Mesendoderm (in vitro differentiated cells): Measurements from ENCODE around the gene RASSF6.

Source experiments
- DNase-seq: peaks from one replicate; pipeline ENCODE4 v3.0.0; 2013
- H2AK5ac ChIP-seq: 2 replicates; pipeline ENCODE4 v1.6.1; 2013; ENCODE audit warnings: low read length, inconsistent platforms
- H2BK120ac ChIP-seq: 2 replicates; pipeline ENCODE4 v1.6.1; 2013; ENCODE audit warnings: low read depth, mild to moderate bottlenecking, low read length, moderate library complexity, mixed read lengths
- H2BK15ac ChIP-seq: replicated peaks from 2 replicates; pipeline ENCODE4 v1.6.1; 2013; ENCODE audit warnings: low read depth, mild to moderate bottlenecking, moderate library complexity
- H2BK5ac ChIP-seq: 2 replicates; pipeline ENCODE4 v1.6.1; 2013; ENCODE audit warnings: low read length, inconsistent platforms
- H3K18ac ChIP-seq: 2 replicates; pipeline ENCODE4 v1.6.1; 2013; ENCODE audit warnings: mild to moderate bottlenecking, low read length, mixed read lengths
- H3K23ac ChIP-seq: one replicate; pipeline ENCODE4 v1.6.1; 2013; ENCODE audit warnings: low read length
- H3K27ac ChIP-seq: 2 replicates; pipeline ENCODE4 v1.5.1; 2013; ENCODE audit warnings: low read depth, mild to moderate bottlenecking, inconsistent platforms, low read length, moderate library complexity
- H3K27me3 ChIP-seq: 2 replicates; pipeline ENCODE4 v1.6.1; 2013; ENCODE audit warnings: low read length, control low read depth, mild to moderate bottlenecking, inconsistent platforms; ENCODE audit not compliant: insufficient read depth, poor library complexity
- H3K36me3 ChIP-seq: 2 replicates; pipeline ENCODE4 v1.6.1; 2013; ENCODE audit warnings: low read length, inconsistent platforms; ENCODE audit not compliant: control insufficient read depth, insufficient read depth
- H3K4ac ChIP-seq: one replicate; pipeline ENCODE4 v1.6.1; 2013; ENCODE audit warnings: low read depth, mild to moderate bottlenecking, low read length, moderate library complexity
- H3K4me1 ChIP-seq: 2 replicates; pipeline ENCODE4 v1.6.1; 2013; ENCODE audit warnings: low read depth, low read length, inconsistent platforms; ENCODE audit not compliant: control insufficient read depth
- H3K4me2 ChIP-seq: 2 replicates; pipeline ENCODE4 v1.6.1; 2013; ENCODE audit warnings: low read length
- H3K4me3 ChIP-seq: 2 replicates; pipeline ENCODE4 v1.5.1; 2013; ENCODE audit warnings: mild to moderate bottlenecking, low read length
- H3K56ac ChIP-seq: one replicate; pipeline ENCODE4 v1.6.1; 2013; ENCODE audit warnings: low read length
- H3K79me1 ChIP-seq: 2 replicates; pipeline ENCODE4 v1.6.1; 2013; ENCODE audit warnings: low read length, inconsistent platforms
- H3K79me2 ChIP-seq: 2 replicates; pipeline ENCODE4 v1.6.1; 2013; ENCODE audit warnings: mild to moderate bottlenecking, low read length; ENCODE audit not compliant: control insufficient read depth, insufficient read depth
- H3K9ac ChIP-seq: 2 replicates; pipeline ENCODE4 v1.6.1; 2013; ENCODE audit warnings: low read length, inconsistent platforms
- H4K5ac ChIP-seq: one replicate; pipeline ENCODE4 v1.6.1; 2013; ENCODE audit warnings: low read length
- H4K8ac ChIP-seq: one replicate; pipeline ENCODE4 v1.6.1; 2013; ENCODE audit warnings: low read depth, mild to moderate bottlenecking, control low read depth, low read length, moderate library complexity
- WGBS: extraction: QIAGEN DNeasy Blood & Tissue Kit; methylation state at CpG from one replicate; pipeline ENCODE4 v1.1.7; 2013; ENCODE audit warnings: low lambda C conversion rate, missing lambda C conversion rate; ENCODE audit not compliant: insufficient coverage; ENCODE audit errors: extremely low coverage; 5-methylcytosine and 5-hydroxymethylcytosine counted together

RASSF6 gene

DNA sequence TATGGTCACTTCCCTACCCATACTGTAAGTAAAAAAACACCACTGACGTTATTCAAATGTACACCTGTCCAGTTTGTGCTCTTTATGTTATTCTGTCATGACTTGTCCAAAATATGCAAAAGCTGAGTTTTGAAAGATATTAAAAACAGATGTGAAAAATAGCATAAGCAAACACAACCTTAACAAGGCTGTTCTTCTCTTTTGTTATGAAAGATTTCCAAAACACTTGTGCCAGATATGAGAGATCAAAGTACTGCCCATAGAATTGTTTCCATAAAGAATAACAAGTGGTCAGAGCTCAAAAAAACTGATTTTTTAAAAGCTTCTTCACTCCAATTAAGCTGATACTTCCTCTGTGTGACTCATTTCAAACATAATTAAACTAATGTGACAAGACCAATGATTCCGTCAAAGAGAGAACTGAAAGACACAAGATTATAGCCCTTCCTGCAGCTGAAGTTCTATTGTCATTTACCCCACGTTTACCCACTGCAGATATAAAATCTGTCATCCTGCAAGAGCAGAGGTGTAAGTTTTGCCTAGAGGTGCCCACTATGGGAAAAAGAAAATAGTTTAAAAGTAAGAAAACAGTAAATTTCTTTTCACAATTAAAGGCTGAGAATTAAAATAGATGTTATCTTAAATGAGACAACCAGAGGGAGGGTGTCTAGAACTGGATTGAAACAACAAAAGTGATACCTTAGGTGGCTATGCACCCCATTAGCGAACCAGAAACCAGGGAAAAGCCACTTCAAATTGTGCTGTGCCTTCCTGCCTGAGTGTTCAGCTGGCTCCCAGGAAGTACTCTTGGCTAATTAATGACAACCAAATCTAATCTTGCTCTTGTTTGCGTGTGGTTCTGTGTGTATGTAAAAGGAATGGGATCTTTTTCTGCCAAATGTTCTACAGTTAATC is 30.1 kb downstream of the RASSF6 start:
- H3K4ac ChIP-seq: peak overlapping the region; percentile 36
- H3K79me2 ChIP-seq: no peaks in the 10 kb centered on the region
- H3K18ac ChIP-seq: no peak overlapping the region
- H3K27me3 ChIP-seq: no peaks in the 10 kb centered on the region
- H2BK15ac ChIP-seq: no peak overlapping the region
- no peak overlapping the region for H3K23ac ChIP-seq
- H3K36me3 ChIP-seq: no peaks in the 10 kb centered on the region
- DNase-seq: peak; percentile 33
- H3K4me2 ChIP-seq: no peak overlapping the region
- no peaks in the 10 kb centered on the region for H3K4me1 ChIP-seq
- H4K5ac ChIP-seq: no peak overlapping the region
- no peak overlapping the region for H2BK120ac ChIP-seq
- H3K9ac ChIP-seq: no peak overlapping the region
- H3K56ac ChIP-seq: no peak overlapping the region
- no peak overlapping the region for H3K4me3 ChIP-seq
- H3K27ac ChIP-seq: no peak overlapping the region
- H4K8ac ChIP-seq: no peak overlapping the region
- no peak overlapping the region for H2BK5ac ChIP-seq
- H3K79me1 ChIP-seq: no peaks in the 10 kb centered on the region
- no peak overlapping the region for H2AK5ac ChIP-seq
- WGBS: no CpG with 5 or more reads among the region's 5 CpGs

DNA sequence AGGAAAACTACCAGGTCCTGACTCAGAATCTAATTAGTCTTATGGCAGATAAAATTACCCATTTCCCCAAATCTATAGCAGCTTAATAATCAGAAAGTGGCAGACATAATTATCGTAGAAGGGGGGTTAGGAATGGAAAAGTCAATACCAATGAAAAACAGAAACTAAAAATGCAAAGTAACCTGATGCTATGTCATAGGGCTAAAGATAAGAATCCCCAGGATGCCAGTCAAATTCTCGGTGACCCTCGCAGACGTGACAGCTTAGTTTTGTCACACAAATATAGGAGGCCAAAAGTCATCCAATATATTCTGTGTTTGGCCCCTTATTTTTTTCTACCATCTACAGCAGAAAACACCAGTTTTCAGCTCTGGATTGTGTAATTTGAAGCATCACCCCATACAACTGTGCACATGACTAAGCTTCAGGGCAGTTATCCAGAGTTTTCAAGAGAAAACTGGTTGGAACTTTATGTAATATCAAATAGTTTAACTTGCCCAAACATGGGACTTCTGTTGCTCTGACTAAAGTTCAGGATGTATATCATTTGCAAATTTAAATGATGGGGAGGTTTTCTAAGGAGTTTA is 30.9 kb downstream of the RASSF6 start:
- Histone ChIP-seq H3K23ac (no peak overlapping the region), H3K79me1 (no peaks in the 10 kb centered on the region), H3K9ac (no peak overlapping the region), H3K4ac (no peak overlapping the region), H3K56ac (no peak overlapping the region), H3K4me1 (no peaks in the 10 kb centered on the region), H3K18ac (no peak overlapping the region), H4K5ac (no peak overlapping the region), H2BK15ac (no peak overlapping the region), H2BK5ac (no peak overlapping the region), H3K4me3 (no peak overlapping the region), H3K27me3 (no peaks in the 10 kb centered on the region), H2AK5ac (no peak overlapping the region), H3K79me2 (no peaks in the 10 kb centered on the region), H3K4me2 (no peak overlapping the region), H3K36me3 (no peaks in the 10 kb centered on the region), H3K27ac (peak overlapping the region; percentile 76), H4K8ac (no peak overlapping the region), H2BK120ac (no peak overlapping the region)
- WGBS: no CpG with 5 or more reads among the region's 4 CpGs
- DNase-seq: peak; percentile 42

GRCh38 chr4:73588613-73589012 is 31.6 kb downstream of the RASSF6 start:
- no peak overlapping the region for H2BK5ac ChIP-seq
- H3K4ac ChIP-seq: no peak overlapping the region
- no CpG with 5 or more reads among the region's 1 CpG for WGBS
- no peak overlapping the region for H3K4me3 ChIP-seq
- H3K4me1 ChIP-seq: no peaks in the 10 kb centered on the region
- H3K79me1 ChIP-seq: no peaks in the 10 kb centered on the region
- no peak for DNase-seq
- H3K79me2 ChIP-seq: no peaks in the 10 kb centered on the region
- no peak overlapping the region for H4K5ac ChIP-seq
- H3K4me2 ChIP-seq: no peak overlapping the region
- no peak overlapping the region for H4K8ac ChIP-seq
- H3K27ac ChIP-seq: no peak overlapping the region
- H3K23ac ChIP-seq: no peak overlapping the region
- H3K56ac ChIP-seq: no peak overlapping the region
- no peaks in the 10 kb centered on the region for H3K36me3 ChIP-seq
- no peak overlapping the region for H2BK15ac ChIP-seq
- H3K9ac ChIP-seq: no peak overlapping the region
- H3K27me3 ChIP-seq: no peaks in the 10 kb centered on the region
- no peak overlapping the region for H3K18ac ChIP-seq
- no peak overlapping the region for H2BK120ac ChIP-seq
- no peak overlapping the region for H2AK5ac ChIP-seq

DNA sequence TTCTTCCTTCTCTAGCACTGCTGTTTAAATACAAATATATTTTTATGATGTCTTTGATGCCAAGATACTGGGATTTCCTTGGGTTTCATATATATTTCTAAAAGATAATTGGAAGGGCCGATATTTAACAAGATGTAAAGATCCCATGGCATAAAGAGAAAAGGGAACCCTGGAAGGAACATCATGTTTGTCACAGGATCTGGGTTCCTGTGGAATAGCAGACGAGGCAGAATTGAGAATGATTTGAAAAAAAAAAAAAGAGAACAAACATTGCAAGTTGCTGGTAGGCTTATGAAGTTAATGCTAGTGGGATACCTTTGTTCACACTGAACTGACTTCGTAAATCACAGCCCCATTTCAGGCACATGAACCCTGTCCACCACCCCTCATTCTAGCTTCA is 33.6 kb downstream of the RASSF6 start:
- Histone ChIP-seq H2BK15ac (no peak overlapping the region), H3K56ac (no peak overlapping the region), H3K79me1 (no peaks in the 10 kb centered on the region), H4K5ac (no peak overlapping the region), H4K8ac (no peak overlapping the region), H3K4me1 (no peaks in the 10 kb centered on the region), H3K23ac (no peak overlapping the region), H3K9ac (no peak overlapping the region), H2BK120ac (no peak overlapping the region), H3K4me2 (no peak overlapping the region), H3K4ac (no peak overlapping the region), H3K18ac (no peak overlapping the region), H2BK5ac (no peak overlapping the region), H3K27ac (no peak overlapping the region), H3K79me2 (no peaks in the 10 kb centered on the region), H2AK5ac (no peak overlapping the region), H3K27me3 (no peaks in the 10 kb centered on the region), H3K36me3 (no peaks in the 10 kb centered on the region), H3K4me3 (no peak overlapping the region)
- DNase-seq: no peak
- no CpG with 5 or more reads among the region's 3 CpGs for WGBS

- Histone ChIP-seq H3K79me1 (no peaks in the 10 kb centered on the region), H4K5ac (no peak overlapping the region), H2BK120ac (no peak overlapping the region), H2BK15ac (no peak overlapping the region), H3K23ac (no peak overlapping the region), H3K36me3 (no peaks in the 10 kb centered on the region), H2AK5ac (no peak overlapping the region), H3K9ac (no peak overlapping the region), H4K8ac (no peak overlapping the region), H3K27ac (no peak overlapping the region), H3K18ac (no peak overlapping the region), H2BK5ac (no peak overlapping the region), H3K56ac (no peak overlapping the region), H3K4me2 (no peak overlapping the region), H3K79me2 (no peaks in the 10 kb centered on the region), H3K4ac (no peak overlapping the region), H3K4me1 (no peaks in the 10 kb centered on the region), H3K27me3 (no peaks in the 10 kb centered on the region), H3K4me3 (no peak overlapping the region)
- DNase-seq: no peak
- WGBS: 100% methylated on average over 1 of the region's 1 CpG
These were observed 34.2 kb downstream of the RASSF6 start for GRCh38 chr4:73586040-73586439.
